SK-N-SH (cell line): ENCODE measurements around the gene SLC10A1. TPM values are rescaled to one million over a fixed set of nuclear protein-coding genes. Genes with fewer than 3 reads are reported as not detected.

Source experiments
- CTCF ChIA-PET: fragments of 300-600, 350-600 bp; formaldehyde crosslinking; extraction: SDS; loops from one replicate; lab custom pipeline; 2021; lab: Yijun Ruan, JAX
- POLR2A ChIA-PET: fragments of 350-600 bp; sonication (Branson Sonifier 250); formaldehyde crosslinking; extraction: SDS; loops from one replicate; lab custom pipeline; 2020; ENCODE audit warnings: antibody characterized with exemption, inconsistent platforms; lab: Yijun Ruan, JAX
- DNase-seq: peaks from one replicate; pipeline ENCODE4 v3.0.0; 2012
- H2AFZ ChIP-seq: fragments of 200-600 bp; sonication (generic); 2 replicates; pipeline ENCODE4 v1.8.1; 2016; ENCODE audit warnings: antibody characterized with exemption, mild to moderate bottlenecking, low read depth
- H3F3A ChIP-seq: fragments of 200-600 bp; sonication (generic); replicated peaks from 2 replicates; pipeline ENCODE3; 2016; ENCODE audit warnings: antibody characterized with exemption, mild to moderate bottlenecking; ENCODE audit not compliant: insufficient read depth
- H3K27ac ChIP-seq, 2 experiments: fragments of 200-500 bp in 1 of 2; fragments of 200-600 bp in 1 of 2; sonication (Bioruptor generic) in 1 of 2; sonication (generic), shearing (Covaris generic) in 1 of 2; 2 replicates each; pipeline versions ENCODE4 v1.5.1 to v1.6.1; 2014 to 2016; ENCODE audit warnings: low read depth in 2 of 2, inconsistent platforms in 1 of 2, low read length in 1 of 2, mild to moderate bottlenecking in 1 of 2, mixed read lengths in 1 of 2
- H3K27me3 ChIP-seq: fragments of 200-600 bp; sonication (generic), shearing (Covaris generic); 2 replicates; pipeline ENCODE4 v1.6.1; 2016; ENCODE audit warnings: mixed run types; ENCODE audit not compliant: insufficient read depth
- H3K36me3 ChIP-seq, 2 experiments: fragments of 200-500 bp in 1 of 2; fragments of 200-600 bp in 1 of 2; sonication (Bioruptor generic) in 1 of 2; sonication (generic) in 1 of 2; replicated peaks in 1 of 2; 2 replicates each; pipeline versions ENCODE3 to v1.5.1; 2014 to 2016; ENCODE audit warnings: low read length in 1 of 2, mild to moderate bottlenecking in 1 of 2; ENCODE audit not compliant: insufficient read depth in 2 of 2, control insufficient read depth in 1 of 2
- H3K4me1 ChIP-seq, 2 experiments: fragments of 200-500 bp in 1 of 2; fragments of 200-600 bp in 1 of 2; sonication (Bioruptor generic) in 1 of 2; sonication (generic), shearing (Covaris generic) in 1 of 2; 2 replicates each; pipeline versions ENCODE4 v1.5.1 to v1.6.1; 2014 to 2016; ENCODE audit warnings: low read depth in 1 of 2, low read length in 1 of 2, mixed run types in 1 of 2; ENCODE audit not compliant: insufficient read depth in 2 of 2, control insufficient read depth in 1 of 2
- H3K4me2 ChIP-seq: fragments of 200-600 bp; sonication (generic), shearing (Covaris generic); 2 replicates; pipeline ENCODE4 v1.6.1; 2017; ENCODE audit warnings: mixed run types
- H3K4me3 ChIP-seq, 2 experiments: fragments of 200-500 bp in 1 of 2; fragments of 200-600 bp in 1 of 2; sonication (Bioruptor generic) in 1 of 2; sonication (generic), shearing (Covaris generic) in 1 of 2; 2 replicates each; pipeline versions ENCODE4 v1.5.1 to v1.8.1; 2014 to 2016; ENCODE audit warnings: low read depth in 2 of 2, inconsistent platforms in 1 of 2, low read length in 1 of 2, mild to moderate bottlenecking in 1 of 2, mixed read lengths in 1 of 2, moderate library complexity in 1 of 2
- H3K79me2 ChIP-seq: fragments of 200-600 bp; sonication (generic); 2 replicates; pipeline ENCODE4 v1.8.1; 2017; ENCODE audit warnings: mild to moderate bottlenecking; ENCODE audit not compliant: insufficient read depth
- H3K9ac ChIP-seq: fragments of 200-600 bp; sonication (generic); 2 replicates; pipeline ENCODE4 v1.6.1; 2017; ENCODE audit warnings: mixed run types
- H3K9me2 ChIP-seq: fragments of 200-600 bp; sonication (generic); 2 replicates; pipeline ENCODE4 v1.6.1; 2017; ENCODE audit warnings: mixed run types
- H3K9me3 ChIP-seq: fragments of 200-600 bp; sonication (generic); 2 replicates; pipeline ENCODE4 v1.6.1; 2017; ENCODE audit warnings: mixed run types, mild to moderate bottlenecking, moderate library complexity
- H4K20me1 ChIP-seq: fragments of 200-600 bp; sonication (generic); 2 replicates; pipeline ENCODE4 v1.6.1; 2017; ENCODE audit warnings: mild to moderate bottlenecking, mixed run types; ENCODE audit not compliant: insufficient read depth
- ELF1 ChIP-seq: IDR thresholded peaks from 2 replicates; pipeline ENCODE4 v1.4.0; 2012
- EP300 ChIP-seq, 2 experiments: IDR thresholded peaks; 2 replicates each; pipeline versions ENCODE4 v1.4.0 to v1.6.1; 2012; ENCODE audit warnings: borderline replicate concordance in 1 of 2, low read depth in 1 of 2, low read length in 1 of 2
- FOXJ3 ChIP-seq: sonication (generic); formaldehyde crosslinking; IDR thresholded peaks from 2 replicates; pipeline ENCODE4 v1.5.1; 2020; ENCODE audit warnings: mild to moderate bottlenecking, missing genetic modification reagents
- GATA2 ChIP-seq: sonication (generic); formaldehyde crosslinking; IDR thresholded peaks from 2 replicates; pipeline ENCODE4 v1.5.0; 2020; ENCODE audit warnings: mild to moderate bottlenecking, missing genetic modification reagents
- JUND ChIP-seq: IDR thresholded peaks from 2 replicates; pipeline ENCODE4 v1.4.0; 2012
- MXI1 ChIP-seq: IDR thresholded peaks from 2 replicates; pipeline ENCODE4 v1.6.1; 2012; ENCODE audit warnings: mild to moderate bottlenecking, low read depth, low read length, improper control_type of control experiment
- NRF1 ChIP-seq: IDR thresholded peaks from 2 replicates; pipeline ENCODE4 v1.6.1; 2012; ENCODE audit warnings: low read depth, mild to moderate bottlenecking, low read length
- POLR2AphosphoS5 ChIP-seq: IDR thresholded peaks from 2 replicates; pipeline ENCODE4 v1.6.1; 2012; ENCODE audit warnings: low read depth, low read length
- RAD21 ChIP-seq: IDR thresholded peaks from 2 replicates; pipeline ENCODE4 v1.6.1; 2012; ENCODE audit warnings: mild to moderate bottlenecking, low read length
- RCOR1 ChIP-seq: fragments of 150-350 bp; IDR thresholded peaks from 2 replicates; pipeline ENCODE4 v1.6.1; 2017; ENCODE audit warnings: antibody characterized with exemption, low read length
- RFX5 ChIP-seq: IDR thresholded peaks from 2 replicates; pipeline ENCODE4 v1.6.1; 2012; ENCODE audit warnings: mild to moderate bottlenecking, improper control_type of control experiment, low read length
- RXRA ChIP-seq: IDR thresholded peaks from 2 replicates; pipeline ENCODE4 v1.4.0; 2012; ENCODE audit warnings: low read depth, mild to moderate bottlenecking, borderline replicate concordance
- SIN3A ChIP-seq: IDR thresholded peaks from 2 replicates; pipeline ENCODE4 v1.6.1; 2012; ENCODE audit warnings: low read depth, mild to moderate bottlenecking, low read length, moderate library complexity, borderline replicate concordance
- TAF1 ChIP-seq: IDR thresholded peaks from 2 replicates; pipeline ENCODE4 v1.6.1; 2012; ENCODE audit warnings: low read depth, mild to moderate bottlenecking, low read length, moderate library complexity, borderline replicate concordance
- TEAD4 ChIP-seq: IDR thresholded peaks from 2 replicates; pipeline ENCODE4 v1.4.0; 2012; ENCODE audit warnings: mild to moderate bottlenecking, borderline replicate concordance; ENCODE audit not compliant: insufficient read depth
- YY1 ChIP-seq: IDR thresholded peaks from 2 replicates; pipeline ENCODE4 v1.4.0; 2012; ENCODE audit warnings: low read depth, mild to moderate bottlenecking
- WGBS: methylation state at CpG from one replicate; pipeline ENCODE4 v1.1.6; 2017; ENCODE audit warnings: low lambda C conversion rate; 5-methylcytosine and 5-hydroxymethylcytosine counted together
- polyA plus RNA-seq, 3 experiments: library from polyadenylated mRNA; depleted of rRNA; stranded (reverse); fragments of >200 nt; gene quantifications; 2 replicates each; pipeline ENCODE4 v1.2.3, GENCODE V29; 2012
- TF ChIP-seq, protein P1 (sequence below): IDR thresholded peaks from 2 replicates; pipeline ENCODE4 v1.4.0; 2012; ENCODE audit warnings: low read depth
- TF ChIP-seq, protein P2 (sequence below): IDR thresholded peaks from 2 replicates; pipeline ENCODE4 v1.4.0; 2012; ENCODE audit warnings: low read depth, borderline replicate concordance
- TF ChIP-seq, protein P3 (sequence below): IDR thresholded peaks from 2 replicates; pipeline ENCODE4 v1.4.0; 2012; ENCODE audit warnings: low read depth, borderline replicate concordance
- TF ChIP-seq, protein P4 (sequence below): fragments of 200-600 bp; sonication (generic); IDR thresholded peaks from 2 replicates; pipeline ENCODE4 v1.6.1; 2017; ENCODE audit warnings: antibody characterized with exemption, mild to moderate bottlenecking, moderate library complexity

Gene SLC10A1
- polyA plus RNA-seq, 1 of the 3 experiments (the other 2 are of a cell fraction), result not detected

DNA sequence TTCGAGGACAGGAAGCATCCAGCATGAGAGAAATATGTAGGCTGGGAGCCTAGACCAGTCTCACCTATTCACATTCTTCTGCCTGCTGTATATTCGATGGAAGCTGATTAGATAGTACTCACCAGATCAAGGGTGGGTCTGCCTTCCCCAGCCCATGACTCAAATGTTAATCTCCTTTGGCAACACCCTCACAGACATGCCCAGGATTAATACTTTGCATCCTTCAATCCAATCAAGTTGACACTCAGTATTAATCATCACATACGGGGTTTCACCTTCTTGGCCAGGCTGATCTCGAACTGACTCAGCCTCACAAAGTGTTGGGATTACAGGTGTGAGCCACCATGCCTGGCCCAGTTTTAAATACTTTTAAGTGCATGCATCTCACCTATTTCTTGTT, 30.5 kb upstream of the SLC10A1 start:
- no peak overlapping the region for H3K4me2 ChIP-seq
- no peaks in the 10 kb centered on the region for H3K4me1 ChIP-seq
- no peaks in the 10 kb centered on the region for H3K79me2 ChIP-seq
- CTCF ChIA-PET, result interaction anchor here (1.0 to 1.3 kb wide), 2 partner anchors 9 to 200 kb away, joined by 6 to 7 read pairs; no protein-coding TSS in a partner anchor
- no peak overlapping the region for H3K9ac ChIP-seq
- no peaks in the 10 kb centered on the region for H4K20me1 ChIP-seq
- H3K27ac ChIP-seq, result no peak overlapping the region
- DNase-seq, result no peak
- POLR2A ChIA-PET, result no interaction called here
- 7% methylated on average over 3 of the region's 4 CpGs for WGBS
- H3K9me3 ChIP-seq, result no peaks in the 10 kb centered on the region; the same call in 1 of the 2 replicates
- H3K9me2 ChIP-seq, result no peaks in the 10 kb centered on the region
- H3K4me3 ChIP-seq, result no peak overlapping the region
- TF ChIP-seq, protein P1, sequence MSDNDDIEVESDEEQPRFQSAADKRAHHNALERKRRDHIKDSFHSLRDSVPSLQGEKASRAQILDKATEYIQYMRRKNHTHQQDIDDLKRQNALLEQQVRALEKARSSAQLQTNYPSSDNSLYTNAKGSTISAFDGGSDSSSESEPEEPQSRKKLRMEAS, result no peak
- TF ChIP-seq RCOR1, result no peak
- no peak for TF ChIP-seq TAF1
- no peak for TF ChIP-seq JUND
- TF ChIP-seq RXRA, result no peak
- no peak for TF ChIP-seq TEAD4
- TF ChIP-seq MXI1, result no peak
- TF ChIP-seq, protein P2, sequence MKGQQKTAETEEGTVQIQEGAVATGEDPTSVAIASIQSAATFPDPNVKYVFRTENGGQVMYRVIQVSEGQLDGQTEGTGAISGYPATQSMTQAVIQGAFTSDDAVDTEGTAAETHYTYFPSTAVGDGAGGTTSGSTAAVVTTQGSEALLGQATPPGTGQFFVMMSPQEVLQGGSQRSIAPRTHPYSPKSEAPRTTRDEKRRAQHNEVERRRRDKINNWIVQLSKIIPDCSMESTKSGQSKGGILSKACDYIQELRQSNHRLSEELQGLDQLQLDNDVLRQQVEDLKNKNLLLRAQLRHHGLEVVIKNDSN, result no peak
- TF ChIP-seq FOXJ3 (CRISPR knock-in tag), result no peak
- TF ChIP-seq NRF1, result no peak
- TF ChIP-seq, protein P3, sequence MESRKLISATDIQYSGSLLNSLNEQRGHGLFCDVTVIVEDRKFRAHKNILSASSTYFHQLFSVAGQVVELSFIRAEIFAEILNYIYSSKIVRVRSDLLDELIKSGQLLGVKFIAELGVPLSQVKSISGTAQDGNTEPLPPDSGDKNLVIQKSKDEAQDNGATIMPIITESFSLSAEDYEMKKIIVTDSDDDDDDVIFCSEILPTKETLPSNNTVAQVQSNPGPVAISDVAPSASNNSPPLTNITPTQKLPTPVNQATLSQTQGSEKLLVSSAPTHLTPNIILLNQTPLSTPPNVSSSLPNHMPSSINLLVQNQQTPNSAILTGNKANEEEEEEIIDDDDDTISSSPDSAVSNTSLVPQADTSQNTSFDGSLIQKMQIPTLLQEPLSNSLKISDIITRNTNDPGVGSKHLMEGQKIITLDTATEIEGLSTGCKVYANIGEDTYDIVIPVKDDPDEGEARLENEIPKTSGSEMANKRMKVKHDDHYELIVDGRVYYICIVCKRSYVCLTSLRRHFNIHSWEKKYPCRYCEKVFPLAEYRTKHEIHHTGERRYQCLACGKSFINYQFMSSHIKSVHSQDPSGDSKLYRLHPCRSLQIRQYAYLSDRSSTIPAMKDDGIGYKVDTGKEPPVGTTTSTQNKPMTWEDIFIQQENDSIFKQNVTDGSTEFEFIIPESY, result no peak
- TF ChIP-seq RAD21, result no peak
- TF ChIP-seq EP300 (IDR thresholded peaks at IDR 0.05; ENCODE audit: borderline replicate concordance in 1 of 2, low read depth in 1 of 2, low read length in 1 of 2), result no peak
- no peak for TF ChIP-seq ELF1
- no peak for TF ChIP-seq GATA2 (CRISPR knock-in tag)
- no peak for TF ChIP-seq YY1
- no peak for TF ChIP-seq POLR2AphosphoS5
- TF ChIP-seq RFX5, result no peak
- TF ChIP-seq, protein P4, sequence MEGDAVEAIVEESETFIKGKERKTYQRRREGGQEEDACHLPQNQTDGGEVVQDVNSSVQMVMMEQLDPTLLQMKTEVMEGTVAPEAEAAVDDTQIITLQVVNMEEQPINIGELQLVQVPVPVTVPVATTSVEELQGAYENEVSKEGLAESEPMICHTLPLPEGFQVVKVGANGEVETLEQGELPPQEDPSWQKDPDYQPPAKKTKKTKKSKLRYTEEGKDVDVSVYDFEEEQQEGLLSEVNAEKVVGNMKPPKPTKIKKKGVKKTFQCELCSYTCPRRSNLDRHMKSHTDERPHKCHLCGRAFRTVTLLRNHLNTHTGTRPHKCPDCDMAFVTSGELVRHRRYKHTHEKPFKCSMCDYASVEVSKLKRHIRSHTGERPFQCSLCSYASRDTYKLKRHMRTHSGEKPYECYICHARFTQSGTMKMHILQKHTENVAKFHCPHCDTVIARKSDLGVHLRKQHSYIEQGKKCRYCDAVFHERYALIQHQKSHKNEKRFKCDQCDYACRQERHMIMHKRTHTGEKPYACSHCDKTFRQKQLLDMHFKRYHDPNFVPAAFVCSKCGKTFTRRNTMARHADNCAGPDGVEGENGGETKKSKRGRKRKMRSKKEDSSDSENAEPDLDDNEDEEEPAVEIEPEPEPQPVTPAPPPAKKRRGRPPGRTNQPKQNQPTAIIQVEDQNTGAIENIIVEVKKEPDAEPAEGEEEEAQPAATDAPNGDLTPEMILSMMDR, result no peak
- no peak for TF ChIP-seq SIN3A
- H2AFZ ChIP-seq, result no peak overlapping the region
- no peaks in the 10 kb centered on the region for H3F3A ChIP-seq
- H3K36me3 ChIP-seq, result no peaks in the 10 kb centered on the region
- H3K27me3 ChIP-seq, result no peaks in the 10 kb centered on the region
